K562 (cell line): ENCODE data around the gene C7.

Experiments used
- ATF7 ChIP-seq: fragments of 450-650 bp; IDR thresholded peaks from 2 replicates; pipeline ENCODE4 v1.7.1; 2014; ENCODE audit warnings: mild to moderate bottlenecking, moderate library complexity
- CAMTA2 ChIP-seq: fragments of 250-450 bp; sonication (Bioruptor Pico); conservative IDR thresholded peaks from 2 replicates; pipeline ENCODE4 v1.5.1; 2022
- EHMT2 ChIP-seq: fragments of 450-650 bp; IDR thresholded peaks from 2 replicates; pipeline ENCODE4 v1.6.1; 2018; ENCODE audit warnings: antibody characterized with exemption
- GABPA ChIP-seq: fragments of 200-800 bp; sonication (Bioruptor generic); conservative IDR thresholded peaks from 2 replicates; pipeline ENCODE4 v1.6.1; 2016; ENCODE audit warnings: low read depth, missing genetic modification characterization, missing compliant biosample characterization
- GABPB1 ChIP-seq: sonication (generic); formaldehyde crosslinking; IDR thresholded peaks from 2 replicates; pipeline ENCODE4 v1.8.0; 2022; ENCODE audit warnings: mild to moderate bottlenecking, missing genetic modification reagents
- MAX ChIP-seq: sonication (generic); formaldehyde crosslinking; IDR thresholded peaks from 2 replicates; pipeline ENCODE4 v1.9.0; 2022; ENCODE audit warnings: mild to moderate bottlenecking, missing genetic modification reagents
- TSC22D4 ChIP-seq: fragments of 450-650 bp; IDR thresholded peaks from 2 replicates; pipeline ENCODE4 v1.6.1; 2016; ENCODE audit warnings: missing genetic modification characterization, missing biosample characterization, control low read depth
- ZNF561 ChIP-seq: fragments of 450-650 bp; formaldehyde crosslinking; conservative IDR thresholded peaks from 2 replicates; pipeline ENCODE4 v1.4.0; 2020; ENCODE audit warnings: mild to moderate bottlenecking, moderate library complexity
- ZZZ3 ChIP-seq: fragments of 450-650 bp; IDR thresholded peaks from 2 replicates; pipeline ENCODE4 v1.6.1; 2016; ENCODE audit warnings: antibody characterized with exemption, mild to moderate bottlenecking, moderate library complexity

GRCh38 chr5:40958811-40959210 lies 49.5 kb downstream of the C7 start:
- no peak for TF ChIP-seq GABPA (tag)
- TF ChIP-seq TSC22D4 (tag): no peak
- TF ChIP-seq ZNF561: no peak
- TF ChIP-seq ATF7: no peak
- TF ChIP-seq EHMT2: no peak
- TF ChIP-seq GABPB1 (CRISPR knock-in tag): no peak
- no peak for TF ChIP-seq CAMTA2 (CRISPR knock-in tag)
- no peak for TF ChIP-seq ZZZ3
- TF ChIP-seq MAX (CRISPR knock-in tag): no peak
